Erythroblast (primary cell): ENCODE results near the gene SHB.

Experiments
- GATA1 ChIP-seq: IDR thresholded peaks from 2 replicates; pipeline ENCODE4 v1.6.1; 2011; ENCODE audit warnings: low read depth, mild to moderate bottlenecking, control low read depth, low read length, moderate library complexity
- POLR2A ChIP-seq: IDR thresholded peaks from 2 replicates; pipeline ENCODE4 v1.6.1; 2011; ENCODE audit warnings: mild to moderate bottlenecking, low read length

DNA sequence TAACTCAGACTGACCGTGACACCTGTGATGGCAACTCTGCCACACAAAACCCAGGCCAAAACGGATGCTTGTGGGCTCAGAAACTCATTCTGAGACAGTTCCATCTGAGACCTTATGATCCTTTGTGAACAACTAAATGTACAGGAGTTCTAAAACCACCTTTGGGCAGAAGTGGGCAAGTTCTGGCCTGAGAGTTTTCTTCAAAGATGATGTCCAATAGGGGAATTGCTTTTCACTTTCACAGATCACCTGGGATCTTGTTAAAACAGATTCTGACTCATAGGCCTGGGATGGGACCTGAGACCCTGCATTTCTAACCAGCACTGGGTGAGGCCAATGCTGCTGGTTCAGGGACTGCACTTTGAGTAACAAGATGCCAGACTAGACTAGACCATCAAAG is 97.3 kb downstream of the SHB start:
- TF ChIP-seq POLR2A, result no peak
- no peak for TF ChIP-seq GATA1
